ENCODE measurements around the gene KPNA1.
"Not testable (repeated sequence)": the region's sequence is repeated elsewhere in the genome, so short reads cannot be mapped to it uniquely, and the experiment has no call there.

Gene KPNA1

GRCh38 chr3:122484985-122485384 is 29.8 kb downstream of the KPNA1 start:
- in situ Hi-C loops (cut with MboI; ENCODE audit: low sequenced_read_pairs): no loop called here

GRCh38 chr3:122481390-122481789 is 33.3 kb downstream of the KPNA1 start:
- in situ Hi-C loops (cut with MboI; ENCODE audit: low sequenced_read_pairs): no loop called here

- in situ Hi-C loops (cut with MboI; ENCODE audit: low sequenced_read_pairs): no loop called here
These were observed 38.2 kb downstream of the KPNA1 start for GRCh38 chr3:122476532-122476931.

- in situ Hi-C loops (cut with MboI; ENCODE audit: low sequenced_read_pairs): no loop called here
These were observed 39.4 kb downstream of the KPNA1 start for GRCh38 chr3:122475316-122475715.

- in situ Hi-C loops (cut with MboI; ENCODE audit: low sequenced_read_pairs): no loop called here
These were observed 45.1 kb downstream of the KPNA1 start for GRCh38 chr3:122469659-122470058.

- in situ Hi-C loops (cut with MboI; ENCODE audit: low sequenced_read_pairs): no loop called here
These were observed 45.7 kb downstream of the KPNA1 start for GRCh38 chr3:122468896-122469533.

GRCh38 chr3:122466701-122467240 is 48.0 kb downstream of the KPNA1 start:
- in situ Hi-C loops (cut with MboI; ENCODE audit: low sequenced_read_pairs): no loop called here

GRCh38 chr3:122464659-122465058 is 50.1 kb downstream of the KPNA1 start:
- in situ Hi-C loops (cut with MboI; ENCODE audit: low sequenced_read_pairs): no loop called here

- in situ Hi-C loops (cut with MboI; ENCODE audit: low sequenced_read_pairs): no loop called here
These were observed 52.3 kb downstream of the KPNA1 start for GRCh38 chr3:122462406-122462805.

GRCh38 chr3:122461806-122462205 is 52.9 kb downstream of the KPNA1 start:
- in situ Hi-C loops (cut with MboI; ENCODE audit: low sequenced_read_pairs): no loop called here

- in situ Hi-C loops (cut with MboI; ENCODE audit: low sequenced_read_pairs): no loop called here
These were observed 55.7 kb downstream of the KPNA1 start for GRCh38 chr3:122458992-122459391.

GRCh38 chr3:122457706-122458105 is 57.0 kb downstream of the KPNA1 start:
- in situ Hi-C loops (cut with MboI; ENCODE audit: low sequenced_read_pairs): no loop called here

GRCh38 chr3:122456074-122456473 is 58.7 kb downstream of the KPNA1 start:
- in situ Hi-C loops (cut with MboI; ENCODE audit: low sequenced_read_pairs): no loop called here

GRCh38 chr3:122451371-122451770 is 63.4 kb downstream of the KPNA1 start:
- in situ Hi-C loops (cut with MboI; ENCODE audit: low sequenced_read_pairs): no loop called here

- in situ Hi-C loops (cut with MboI; ENCODE audit: low sequenced_read_pairs): not testable (repeated sequence)
These were observed 66.5 kb downstream of the KPNA1 start for GRCh38 chr3:122448218-122448617.

- in situ Hi-C loops (cut with MboI; ENCODE audit: low sequenced_read_pairs): not testable (repeated sequence)
These were observed 70.2 kb downstream of the KPNA1 start for GRCh38 chr3:122444491-122444887.

- in situ Hi-C loops (cut with MboI; ENCODE audit: low sequenced_read_pairs): not testable (repeated sequence)
These were observed 70.8 kb downstream of the KPNA1 start for GRCh38 chr3:122443762-122444490.

GRCh38 chr3:122443090-122443489 is 71.6 kb downstream of the KPNA1 start:
- in situ Hi-C loops (cut with MboI; ENCODE audit: low sequenced_read_pairs): no loop called here

GRCh38 chr3:122435950-122436349 is 78.8 kb downstream of the KPNA1 start:
- in situ Hi-C loops (cut with MboI; ENCODE audit: low sequenced_read_pairs): no loop called here

- in situ Hi-C loops (cut with MboI; ENCODE audit: low sequenced_read_pairs): no loop called here
These were observed 84.4 kb downstream of the KPNA1 start for GRCh38 chr3:122430371-122430770.

GRCh38 chr3:122427857-122428471 is 86.8 kb downstream of the KPNA1 start:
- in situ Hi-C loops (cut with MboI; ENCODE audit: low sequenced_read_pairs): no loop called here

- in situ Hi-C loops (cut with MboI; ENCODE audit: low sequenced_read_pairs): no loop called here
These were observed 92.9 kb downstream of the KPNA1 start for GRCh38 chr3:122421836-122422235.

All from HL-60/S4 treated with retinoic acid at 250 ng/mL for 4 days and 3 days (cell line).